IPS-15b (cell line): ENCODE measurements around the gene ANKS1B.

ENCODE experiments used
- H3K27me3 ChIP-seq: one replicate; pipeline ENCODE4 v1.6.1; 2013; ENCODE audit warnings: low read length; ENCODE audit not compliant: control insufficient read depth, insufficient read depth
- H3K36me3 ChIP-seq: one replicate; pipeline ENCODE4 v1.6.1; 2013; ENCODE audit warnings: low read length; ENCODE audit not compliant: control insufficient read depth, insufficient read depth
- H3K4me1 ChIP-seq: one replicate; pipeline ENCODE4 v1.6.1; 2013; ENCODE audit warnings: mild to moderate bottlenecking, low read length; ENCODE audit not compliant: control insufficient read depth, insufficient read depth
- H3K4me3 ChIP-seq: one replicate; pipeline ENCODE4 v1.5.1; 2013; ENCODE audit warnings: low read depth, low read length
- H3K9ac ChIP-seq: one replicate; pipeline ENCODE4 v1.6.1; 2013; ENCODE audit warnings: low read depth, mild to moderate bottlenecking, low read length
- H3K9me3 ChIP-seq: one replicate; pipeline ENCODE4 v1.6.1; 2013; ENCODE audit warnings: mild to moderate bottlenecking, low read length; ENCODE audit not compliant: control insufficient read depth, insufficient read depth

The ANKS1B gene

DNA sequence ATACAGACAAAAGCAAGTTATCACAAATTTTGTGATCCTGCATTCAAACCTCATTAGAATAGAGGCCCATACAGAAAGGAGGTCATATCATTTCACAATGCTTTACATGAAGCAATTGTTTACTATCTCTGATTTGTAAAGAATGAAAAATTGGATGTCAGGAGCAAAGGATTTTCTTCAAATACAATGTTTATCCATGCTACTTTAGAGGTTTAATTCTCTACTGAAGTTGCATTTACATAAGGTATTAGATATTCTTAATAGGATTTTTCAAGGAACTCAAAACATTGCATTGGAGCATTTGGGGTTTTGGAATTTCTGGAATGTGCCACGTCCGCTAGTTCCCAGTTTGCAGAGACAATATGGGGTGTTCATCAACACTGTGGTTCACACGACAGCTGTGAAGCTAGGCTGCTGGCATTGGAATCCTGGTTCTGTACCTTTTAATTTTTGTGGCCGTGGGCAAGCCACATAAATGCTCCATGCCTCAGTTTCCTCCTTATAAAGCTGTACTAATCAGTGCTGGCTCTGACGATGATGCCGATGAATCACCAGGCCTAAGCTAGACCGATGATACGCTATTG, 1164.8 kb downstream of the ANKS1B start:
- Histone ChIP-seq H3K4me1 (peaks cover 10% of the 10 kb centered on the region), H3K9ac (no peak overlapping the region), H3K27me3 (no peaks in the 10 kb centered on the region), H3K4me3 (no peak overlapping the region), H3K9me3 (no peaks in the 10 kb centered on the region), H3K36me3 (no peaks in the 10 kb centered on the region)

DNA sequence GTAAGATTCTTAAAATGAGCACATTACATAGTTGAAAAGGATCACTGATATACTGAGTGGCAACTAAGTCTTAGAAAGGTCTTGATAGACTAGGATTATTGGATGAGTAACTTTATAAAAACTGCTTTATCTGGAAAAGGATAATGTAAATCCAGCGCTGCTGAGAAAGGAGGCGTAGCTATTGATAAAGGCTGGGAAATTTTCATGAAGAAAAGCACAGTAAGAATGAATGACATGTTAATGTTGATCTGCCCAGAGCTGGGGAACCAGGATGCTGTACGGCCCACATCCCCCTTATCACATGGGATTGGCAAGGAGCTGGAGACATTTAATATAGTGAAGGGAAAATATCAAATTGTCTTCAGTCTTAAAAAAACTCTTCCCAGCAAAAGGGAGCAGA, 1165.7 kb downstream of the ANKS1B start:
- H3K27me3 ChIP-seq, result no peaks in the 10 kb centered on the region
- no peak overlapping the region for H3K9ac ChIP-seq
- no peaks in the 10 kb centered on the region for H3K36me3 ChIP-seq
- H3K4me3 ChIP-seq, result no peak overlapping the region
- no peaks in the 10 kb centered on the region for H3K9me3 ChIP-seq
- peaks cover 5% of the 10 kb centered on the region for H3K4me1 ChIP-seq

DNA sequence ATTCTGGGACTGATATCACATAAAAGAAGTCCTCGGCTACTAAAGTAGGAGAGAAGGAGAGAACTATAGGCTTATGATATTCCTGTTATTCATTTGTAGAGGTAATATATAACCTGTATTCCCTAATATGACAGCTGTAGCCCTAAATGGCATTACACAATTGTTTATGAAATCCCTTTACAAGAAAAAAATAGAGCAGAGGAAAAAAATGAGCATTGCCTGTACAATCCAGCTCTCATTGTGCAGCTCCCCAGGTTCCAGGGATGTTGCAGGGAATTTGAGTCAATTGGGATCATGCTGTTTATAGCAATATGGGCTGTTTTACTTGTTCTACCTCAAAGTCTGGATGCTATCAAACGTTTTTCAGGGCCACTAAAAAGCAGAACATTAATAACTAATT, 1166.5 kb downstream of the ANKS1B start:
- H3K36me3 ChIP-seq, result no peaks in the 10 kb centered on the region
- H3K27me3 ChIP-seq, result no peaks in the 10 kb centered on the region
- no peak overlapping the region for H3K9ac ChIP-seq
- no peak overlapping the region for H3K4me3 ChIP-seq
- no peaks in the 10 kb centered on the region for H3K9me3 ChIP-seq
- peaks cover 5% of the 10 kb centered on the region for H3K4me1 ChIP-seq

DNA sequence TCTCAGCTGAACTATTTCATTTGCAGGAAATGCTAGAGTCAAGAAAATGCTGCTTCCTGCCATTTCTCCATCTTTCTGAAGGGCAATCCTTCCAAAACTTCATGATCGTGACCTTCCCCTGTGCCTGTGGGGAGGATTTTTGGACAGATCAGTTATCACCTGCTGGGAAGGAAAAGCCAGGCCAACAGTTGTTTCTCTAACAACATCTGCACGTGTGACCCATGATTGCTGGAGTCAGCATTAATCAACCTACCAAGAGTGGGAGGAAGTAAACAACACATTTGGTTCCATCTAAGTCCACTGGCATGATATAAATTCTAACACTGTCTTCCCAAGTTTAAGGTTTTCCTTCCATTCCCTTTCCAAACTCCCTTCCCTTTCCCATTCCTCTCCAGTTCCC, 1167.0 kb downstream of the ANKS1B start:
- no peaks in the 10 kb centered on the region for H3K27me3 ChIP-seq

DNA sequence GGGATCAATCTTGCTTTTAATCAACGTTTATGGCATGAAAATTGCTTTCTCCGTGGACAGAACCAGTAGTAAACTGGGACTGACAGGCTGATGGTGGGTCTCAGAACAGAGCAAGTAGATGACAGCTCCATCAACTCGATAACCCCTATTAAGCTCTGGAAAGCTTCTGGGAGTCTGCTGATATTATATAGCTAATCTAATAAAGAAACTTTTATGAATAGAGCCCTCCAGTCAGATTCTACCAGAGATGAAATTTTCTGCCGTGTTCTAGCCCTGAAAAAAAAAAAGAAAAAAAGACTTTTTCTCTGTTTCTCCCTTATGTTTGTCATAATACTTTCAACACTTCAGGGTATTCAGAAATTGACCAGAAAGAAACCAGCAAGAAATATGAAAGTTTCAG, 1168.0 kb downstream of the ANKS1B start:
- Histone ChIP-seq H3K4me3 (no peak overlapping the region), H3K9ac (no peak overlapping the region), H3K27me3 (no peaks in the 10 kb centered on the region), H3K9me3 (no peaks in the 10 kb centered on the region), H3K4me1 (peaks cover 5% of the 10 kb centered on the region), H3K36me3 (no peaks in the 10 kb centered on the region)

More for the DNA sequence above, 1167.0 kb downstream of the ANKS1B start:
- H3K9ac ChIP-seq, result no peak overlapping the region
- H3K9me3 ChIP-seq, result no peaks in the 10 kb centered on the region
- no peak overlapping the region for H3K4me3 ChIP-seq
- no peaks in the 10 kb centered on the region for H3K36me3 ChIP-seq
- H3K4me1 ChIP-seq, result peaks cover 5% of the 10 kb centered on the region

DNA sequence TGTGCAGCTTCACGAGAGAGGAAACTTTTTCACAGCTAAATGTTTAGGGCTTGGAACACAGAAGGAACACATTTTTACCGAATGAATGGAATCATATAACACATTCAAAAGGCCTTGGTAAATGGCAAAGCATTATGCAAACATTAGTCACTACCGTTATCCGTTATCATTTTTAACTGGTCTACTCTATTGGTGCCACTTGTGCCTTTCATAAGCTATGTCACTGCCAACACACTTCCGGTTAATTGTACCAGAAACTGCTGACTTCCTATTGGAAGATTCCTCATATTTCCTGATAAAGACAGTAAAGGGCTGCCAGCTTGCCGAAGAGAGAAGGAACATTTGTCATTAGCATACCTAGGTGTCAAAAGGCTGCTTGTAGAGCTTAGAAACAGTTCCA, 1170.5 kb downstream of the ANKS1B start:
- Histone ChIP-seq H3K27me3 (no peaks in the 10 kb centered on the region), H3K36me3 (no peaks in the 10 kb centered on the region), H3K4me1 (no peaks in the 10 kb centered on the region), H3K9ac (no peak overlapping the region), H3K9me3 (no peaks in the 10 kb centered on the region), H3K4me3 (no peak overlapping the region)

DNA sequence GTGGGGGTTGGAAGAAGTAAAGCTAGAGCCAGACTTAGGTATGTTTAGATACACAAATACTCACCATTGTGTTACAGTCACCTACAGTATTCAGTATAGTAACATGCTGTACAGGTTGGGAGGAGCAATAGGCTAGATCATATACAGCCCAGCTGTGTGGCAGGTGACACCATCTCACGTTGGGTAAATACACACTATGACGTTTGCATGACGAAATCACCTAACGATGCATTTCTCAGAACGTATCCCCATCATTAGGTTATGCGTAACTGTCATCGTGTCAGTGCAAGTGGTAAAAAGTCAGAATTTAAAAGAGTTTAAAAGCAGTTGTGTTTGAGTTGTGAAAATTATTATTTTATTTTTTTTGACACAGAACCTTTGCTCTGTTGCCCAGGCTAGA, 1172.5 kb downstream of the ANKS1B start:
- Histone ChIP-seq H3K27me3 (no peaks in the 10 kb centered on the region), H3K4me1 (peaks cover 2% of the 10 kb centered on the region), H3K9me3 (no peaks in the 10 kb centered on the region), H3K9ac (no peak overlapping the region), H3K4me3 (no peak overlapping the region), H3K36me3 (no peaks in the 10 kb centered on the region)

DNA sequence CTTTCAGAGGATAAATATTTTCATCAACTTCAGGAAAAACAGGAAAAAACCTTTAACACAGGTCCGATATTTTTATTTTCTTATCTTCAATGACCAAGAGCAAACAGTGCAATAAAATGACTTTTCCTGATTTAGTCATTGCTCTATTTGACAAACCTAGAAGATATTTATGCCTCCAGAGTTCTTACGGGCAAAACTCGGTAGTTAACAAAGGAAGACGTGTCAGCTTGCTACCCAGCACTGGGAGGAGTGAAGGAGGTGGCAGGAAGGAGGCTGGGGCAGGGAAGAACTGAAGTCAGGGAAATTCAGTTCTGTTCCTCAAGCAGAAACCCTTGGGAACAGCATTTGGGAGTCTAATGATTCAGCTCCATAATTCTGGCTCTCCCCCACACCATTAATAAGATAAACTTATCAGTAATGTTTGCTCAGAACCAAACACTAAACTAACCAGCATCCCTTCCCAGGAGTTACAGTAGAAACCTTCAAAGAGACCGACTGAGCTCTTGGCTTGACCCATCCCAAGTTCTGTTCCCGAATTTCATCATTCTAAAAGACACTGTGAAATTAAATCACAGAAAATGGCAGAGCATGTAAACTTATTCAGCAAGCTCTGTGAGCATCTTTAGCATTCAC, 1176.4 kb downstream of the ANKS1B start:
- no peak overlapping the region for H3K9ac ChIP-seq
- no peaks in the 10 kb centered on the region for H3K9me3 ChIP-seq
- no peaks in the 10 kb centered on the region for H3K27me3 ChIP-seq
- no peaks in the 10 kb centered on the region for H3K36me3 ChIP-seq
- H3K4me3 ChIP-seq, result no peak overlapping the region
- H3K4me1 ChIP-seq, result peaks cover 5% of the 10 kb centered on the region

DNA sequence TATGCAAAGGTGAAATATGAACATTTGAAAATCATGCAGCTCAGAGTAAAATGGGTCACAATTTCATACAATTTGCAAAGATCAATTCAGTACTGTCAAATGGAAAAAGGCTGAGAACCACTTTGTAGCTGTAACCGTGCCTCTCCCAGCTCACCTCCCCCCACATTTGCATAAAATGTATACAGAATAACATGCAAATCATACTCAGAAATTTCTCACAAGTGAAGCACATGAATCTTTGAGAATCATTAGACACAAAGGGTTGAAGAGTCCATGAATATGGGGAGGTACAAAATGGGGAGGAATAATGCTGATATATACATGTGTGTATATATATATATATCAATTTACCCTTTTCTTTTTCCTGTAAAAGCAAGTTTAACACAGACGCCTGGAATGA, 1177.5 kb downstream of the ANKS1B start:
- H3K4me1 ChIP-seq, result peaks cover 5% of the 10 kb centered on the region
- no peaks in the 10 kb centered on the region for H3K9me3 ChIP-seq
- no peaks in the 10 kb centered on the region for H3K27me3 ChIP-seq
- H3K4me3 ChIP-seq, result no peak overlapping the region
- H3K36me3 ChIP-seq, result no peaks in the 10 kb centered on the region
- no peak overlapping the region for H3K9ac ChIP-seq

DNA sequence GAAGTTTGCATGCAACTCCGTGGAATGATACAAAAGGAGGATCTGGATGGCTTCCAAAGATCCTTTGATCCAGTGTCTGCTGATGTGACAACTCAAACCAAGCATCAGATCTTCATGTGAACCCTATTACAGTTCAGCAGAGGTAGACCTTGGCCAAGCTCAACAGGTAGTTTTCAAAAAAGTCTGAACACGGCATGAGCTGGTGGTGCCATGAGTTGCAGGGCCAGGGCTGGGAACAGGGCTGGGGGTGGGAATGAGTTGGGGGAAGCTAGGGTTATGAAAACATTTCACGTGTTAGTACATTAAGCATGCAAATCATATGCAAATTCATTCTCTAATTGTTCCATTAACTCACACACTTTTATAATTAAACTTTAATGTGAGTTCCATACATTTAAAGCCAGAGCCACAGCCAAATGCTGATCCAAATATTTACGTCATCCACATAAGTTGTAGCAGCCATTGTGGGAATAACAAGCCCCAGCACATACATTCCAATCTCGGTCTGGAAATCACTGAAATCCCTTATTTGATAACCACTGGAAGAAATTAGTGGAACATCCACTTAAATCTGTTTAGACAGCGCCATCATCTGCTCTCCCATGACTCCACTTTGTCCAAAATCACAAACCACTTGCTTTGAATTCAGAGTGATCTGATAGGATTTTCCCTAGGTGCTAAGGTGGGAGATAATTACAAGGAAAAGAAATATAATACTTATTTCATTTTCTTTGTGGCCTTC, 1181.1 kb downstream of the ANKS1B start:
- no peaks in the 10 kb centered on the region for H3K9me3 ChIP-seq
- no peaks in the 10 kb centered on the region for H3K27me3 ChIP-seq
- H3K4me3 ChIP-seq, result no peak overlapping the region

DNA sequence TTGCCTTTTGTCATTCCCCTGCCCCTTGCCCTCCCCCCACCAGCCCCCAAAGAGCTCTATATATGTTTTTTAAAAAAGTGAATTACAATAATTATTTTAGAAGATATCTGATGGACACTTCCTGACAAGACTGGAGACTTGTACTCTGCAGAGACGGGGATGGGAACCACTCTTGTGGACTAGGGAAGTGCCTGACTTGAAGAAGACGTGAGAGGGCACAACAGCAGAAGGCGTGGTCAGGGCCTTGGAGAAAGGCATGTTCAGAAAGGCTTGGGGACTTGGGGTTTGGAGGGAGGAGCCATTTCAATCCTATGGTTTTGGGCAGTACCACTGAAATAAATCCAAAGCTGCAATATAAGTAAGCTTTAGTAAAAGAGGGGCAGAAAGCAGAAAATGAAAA, 1184.9 kb downstream of the ANKS1B start:
- Histone ChIP-seq H3K36me3 (no peaks in the 10 kb centered on the region), H3K9ac (no peak overlapping the region), H3K27me3 (no peaks in the 10 kb centered on the region), H3K9me3 (no peaks in the 10 kb centered on the region), H3K4me3 (no peak overlapping the region), H3K4me1 (no peaks in the 10 kb centered on the region)

More for the DNA sequence above, 1181.1 kb downstream of the ANKS1B start:
- H3K4me1 ChIP-seq, result peaks cover 5% of the 10 kb centered on the region
- H3K9ac ChIP-seq, result no peak overlapping the region
- H3K36me3 ChIP-seq, result no peaks in the 10 kb centered on the region
